Common myeloid progenitor, CD34-positive (primary cell): ENCODE measurements around the gene NCOA3.

Experiments
- CTCF ChIA-PET: fragments of 350-600 bp; sonication (Branson Sonifier 250); formaldehyde crosslinking; loops from one replicate; lab custom pipeline; 2021; ENCODE audit warnings: antibody characterized with exemption; lab: Charles Lee
- POLR2A ChIA-PET: fragments of 350-600 bp; sonication (Branson Sonifier 250); formaldehyde crosslinking; loops from one replicate; lab custom pipeline; 2021; ENCODE audit warnings: antibody characterized with exemption; lab: Charles Lee
- DNase-seq, 3 donors: peaks; one replicate each; pipeline versions ENCODE4 v3.0.0 to v3.0.0-alpha.2; 2013
- H3K27ac ChIP-seq, 2 experiments: 1 replicate in 1 of 2; 2 replicates in 1 of 2; pipeline ENCODE4 v1.7.0; 2013; ENCODE audit warnings: inconsistent platforms in 2 of 2, low read length in 2 of 2, mild to moderate bottlenecking in 2 of 2, low read depth in 1 of 2, moderate library complexity in 1 of 2; ENCODE audit not compliant: severe bottlenecking in 2 of 2, insufficient read depth in 1 of 2, poor library complexity in 1 of 2
- H3K27me3 ChIP-seq, 5 experiments: replicated peaks in 2 of 5; 1 replicate in 3 of 5; 2 replicates in 2 of 5; pipeline versions ENCODE4 v1.6.1 to v1.7.0; 2013; ENCODE audit warnings: low read length in 4 of 5, mild to moderate bottlenecking in 2 of 5, moderate library complexity in 2 of 5, inconsistent platforms in 1 of 5; ENCODE audit not compliant: insufficient read depth in 5 of 5, control insufficient read depth in 4 of 5
- H3K36me3 ChIP-seq, 4 experiments: 1 replicate in 2 of 4; 2 replicates in 2 of 4; pipeline versions ENCODE4 v1.6.1 to v1.7.0; 2013; ENCODE audit warnings: low read length in 3 of 4, control low read depth in 1 of 4, mild to moderate bottlenecking in 1 of 4; ENCODE audit not compliant: control insufficient read depth in 4 of 4, insufficient read depth in 4 of 4
- H3K4me1 ChIP-seq, 4 experiments: 1 replicate in 3 of 4; 2 replicates in 1 of 4; pipeline versions ENCODE4 v1.6.1 to v1.7.1; 2013; ENCODE audit warnings: low read length in 3 of 4, mild to moderate bottlenecking in 3 of 4, control low read depth in 1 of 4, inconsistent platforms in 1 of 4, moderate library complexity in 1 of 4; ENCODE audit not compliant: control insufficient read depth in 4 of 4, insufficient read depth in 4 of 4; ENCODE audit errors: control extremely low read depth in 1 of 4
- H3K4me3 ChIP-seq, 7 experiments: 1 replicate in 4 of 7; 2 replicates in 3 of 7; pipeline versions ENCODE4 v1.5.1 to v1.7.0; 2013; ENCODE audit warnings: mild to moderate bottlenecking in 7 of 7, low read length in 6 of 7, moderate library complexity in 6 of 7, inconsistent platforms in 2 of 7, low read depth in 2 of 7, control low read depth in 1 of 7; ENCODE audit not compliant: insufficient read depth in 4 of 7, control insufficient read depth in 1 of 7; ENCODE audit errors: extremely low read depth in 1 of 7
- H3K9me3 ChIP-seq, 5 experiments: 1 replicate in 4 of 5; 2 replicates in 1 of 5; pipeline versions ENCODE4 v1.6.1 to v1.7.1; 2013; ENCODE audit warnings: low read length in 4 of 5, mild to moderate bottlenecking in 2 of 5, inconsistent platforms in 1 of 5, low read depth in 1 of 5, moderate library complexity in 1 of 5; ENCODE audit not compliant: control insufficient read depth in 4 of 5, insufficient read depth in 2 of 5; ENCODE audit errors: control extremely low read depth in 1 of 5
- WGBS: methylation state at CpG from one replicate; pipeline ENCODE4 v1.1.5; 2013; ENCODE audit not compliant: insufficient coverage; 5-methylcytosine and 5-hydroxymethylcytosine counted together

The NCOA3 gene

GRCh38 chr20:47642118-47642517 lies 140.4 kb downstream of the NCOA3 start:
- no peaks in the 10 kb centered on the region for H3K9me3 ChIP-seq
- CTCF ChIA-PET = no interaction called here

GRCh38 chr20:47642624-47643023 lies 140.9 kb downstream of the NCOA3 start:
- Histone ChIP-seq H3K27me3 (no peaks in the 10 kb centered on the region), H3K36me3 (peaks cover 17 to 71% (median 38%) of the 10 kb centered on the region in 4 experiments)
- CTCF ChIA-PET = no interaction called here

More at GRCh38 chr20:47642118-47642517, 140.4 kb downstream of the NCOA3 start:
- no peak for DNase-seq
- Histone ChIP-seq H3K4me3 (no peak overlapping the region), H3K4me1 (no peaks in the 10 kb centered on the region), H3K27me3 (no peaks in the 10 kb centered on the region), H3K36me3 (peaks cover 15 to 72% (median 37%) of the 10 kb centered on the region in 4 experiments), H3K27ac (no peak overlapping the region)
- POLR2A ChIA-PET = no interaction called here
- 100% methylated on average over 1 of the region's 4 CpGs for WGBS

DNA sequence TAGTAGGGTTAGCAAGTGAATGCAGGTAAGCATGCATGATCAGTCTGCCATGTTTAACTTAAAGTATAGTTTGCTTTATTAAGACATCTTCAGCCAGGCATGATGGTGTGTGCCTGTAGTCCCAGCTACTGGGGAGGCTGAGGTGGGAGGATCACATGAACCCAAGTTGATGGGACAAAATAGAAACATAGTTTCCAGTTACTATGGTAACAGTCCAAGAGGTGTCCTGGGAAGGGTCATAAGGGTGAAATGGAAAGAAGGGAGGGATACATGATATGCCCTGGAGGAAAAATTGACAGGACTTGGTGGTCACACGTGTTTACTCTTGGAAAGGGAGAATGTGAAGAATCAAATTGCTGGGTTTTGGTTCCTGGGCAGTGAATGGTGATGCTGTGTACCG lies 143.9 kb downstream of the NCOA3 start:
- no peaks in the 10 kb centered on the region for H3K9me3 ChIP-seq
- ChIA-PET POLR2A (no interaction called here), CTCF (no interaction called here)
- WGBS = 100% methylated on average over 1 of the region's 2 CpGs
- DNase-seq = no peak
- H3K4me1 ChIP-seq = no peaks in the 10 kb centered on the region
- no peaks in the 10 kb centered on the region for H3K27me3 ChIP-seq
- no peak overlapping the region for H3K4me3 ChIP-seq
- H3K27ac ChIP-seq = no peak overlapping the region
- peaks cover 13 to 64% (median 39%) of the 10 kb centered on the region in 4 experiments for H3K36me3 ChIP-seq

More at GRCh38 chr20:47642624-47643023, 140.9 kb downstream of the NCOA3 start:
- Histone ChIP-seq H3K4me3 (no peak overlapping the region), H3K4me1 (no peaks in the 10 kb centered on the region), H3K9me3 (no peaks in the 10 kb centered on the region), H3K27ac (no peak overlapping the region)
- POLR2A ChIA-PET = no interaction called here
- no peak for DNase-seq
- WGBS = 96% methylated on average over 4 of the region's 4 CpGs

GRCh38 chr20:47647994-47648393 lies 146.3 kb downstream of the NCOA3 start:
- no peaks in the 10 kb centered on the region for H3K9me3 ChIP-seq
- POLR2A ChIA-PET = no interaction called here
- H3K27ac ChIP-seq = no peak overlapping the region
- 92% methylated on average over 6 of the region's 7 CpGs for WGBS
- no peaks in the 10 kb centered on the region for H3K4me1 ChIP-seq
- H3K27me3 ChIP-seq = no peaks in the 10 kb centered on the region
- H3K36me3 ChIP-seq = peaks cover 16 to 75% (median 44%) of the 10 kb centered on the region in 4 experiments
- no peak for DNase-seq
- H3K4me3 ChIP-seq = no peak overlapping the region
- CTCF ChIA-PET = interaction anchor here (0.8 kb wide), 1 partner anchor 13 kb away, joined by 3 read pairs; no protein-coding TSS in a partner anchor

DNA sequence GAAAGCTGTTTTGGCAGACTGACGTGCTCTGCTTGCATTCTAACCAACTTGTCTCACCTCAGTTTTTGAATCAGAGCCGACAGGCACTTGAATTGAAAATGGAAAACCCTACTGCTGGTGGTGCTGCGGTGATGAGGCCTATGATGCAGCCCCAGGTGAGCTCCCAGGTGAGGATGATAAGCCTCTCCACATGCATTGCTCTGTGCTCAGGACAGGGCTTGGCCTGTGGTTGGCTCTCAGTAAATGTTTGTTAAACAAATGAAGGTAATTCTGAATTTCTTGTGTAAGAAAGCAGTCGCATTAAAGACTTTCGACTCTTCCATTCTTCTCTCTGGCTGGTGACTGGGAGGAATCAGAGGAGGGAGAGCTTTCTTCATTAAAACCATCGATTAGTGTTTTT lies 147.3 kb downstream of the NCOA3 start:
- no peaks in the 10 kb centered on the region for H3K9me3 ChIP-seq
- peaks cover 0 to 5% (median 2%) of the 10 kb centered on the region in 4 experiments for H3K4me1 ChIP-seq
- no peak for DNase-seq
- H3K27ac ChIP-seq = no peak overlapping the region
- 100% methylated on average over 5 of the region's 6 CpGs for WGBS
- CTCF ChIA-PET = interaction anchor here (0.8 to 1.7 kb wide), 3 partner anchors 12 to 265 kb away, joined by 3 to 5 read pairs (median 4); no protein-coding TSS in a partner anchor
- no peaks in the 10 kb centered on the region for H3K27me3 ChIP-seq
- H3K4me3 ChIP-seq = no peak overlapping the region
- H3K36me3 ChIP-seq = peaks cover 19 to 81% (median 45%) of the 10 kb centered on the region in 4 experiments
- POLR2A ChIA-PET = no interaction called here

- CTCF ChIA-PET = interaction anchor here (1.7 kb wide), 1 partner anchor 11 kb away, joined by 9 read pairs; no protein-coding TSS in a partner anchor
- 97% methylated on average over 3 of the region's 3 CpGs for WGBS
- peaks cover 17 to 67% (median 33%) of the 10 kb centered on the region in 4 experiments for H3K36me3 ChIP-seq
These were observed 150.6 kb downstream of the NCOA3 start for GRCh38 chr20:47652301-47652700.

GRCh38 chr20:47652794-47653193 lies 151.1 kb downstream of the NCOA3 start:
- Histone ChIP-seq H3K9me3 (no peaks in the 10 kb centered on the region), H3K27ac (no peak overlapping the region), H3K4me3 (no peak overlapping the region), H3K36me3 (peaks cover 17 to 65% (median 33%) of the 10 kb centered on the region in 4 experiments), H3K27me3 (no peaks in the 10 kb centered on the region), H3K4me1 (peaks cover 0 to 39% (median 19%) of the 10 kb centered on the region in 4 experiments)
- ChIA-PET POLR2A (no interaction called here), CTCF (interaction anchor here (1.7 kb wide), 1 partner anchor 10 kb away, joined by 9 read pairs; no protein-coding TSS in a partner anchor)
- WGBS = no CpG with 5 or more reads among the region's 2 CpGs
- DNase-seq = no peak

More at GRCh38 chr20:47652301-47652700, 150.6 kb downstream of the NCOA3 start:
- DNase-seq = no peak
- Histone ChIP-seq H3K4me3 (no peak overlapping the region), H3K9me3 (no peaks in the 10 kb centered on the region), H3K4me1 (peaks cover 0 to 34% (median 17%) of the 10 kb centered on the region in 4 experiments), H3K27me3 (no peaks in the 10 kb centered on the region), H3K27ac (no peak overlapping the region)
- POLR2A ChIA-PET = no interaction called here
